Fibroblast of villous mesenchyme (primary cell): Measurements from ENCODE around the gene DNAJC4. TPM values are rescaled to one million over a fixed set of nuclear protein-coding genes. Genes with fewer than 3 reads are reported as not detected.

Experiments
- DNase-seq: peaks from one replicate; pipeline ENCODE4 v3.0.0-alpha.2; 2010; ENCODE audit warnings: low read depth
- H3K4me3 ChIP-seq: 2 replicates; pipeline ENCODE4 v1.5.1; 2011; ENCODE audit warnings: low read depth, mild to moderate bottlenecking, low read length
- CTCF ChIP-seq: IDR thresholded peaks from 2 replicates; pipeline ENCODE4 v1.5.1; 2012; ENCODE audit warnings: low read depth, mild to moderate bottlenecking, low read length; ENCODE audit not compliant: insufficient read depth
- total RNA-seq: library from RNA; depleted of rRNA; stranded (reverse); fragments of >200 nt; gene quantifications from 2 replicates; pipeline ENCODE4 v1.2.3, GENCODE V29; 2012

Gene DNAJC4
- total RNA-seq, 1 donor: 6.5 TPM

- peak; percentile 29 for TF ChIP-seq CTCF
- peak within 1 kb of the TSS; percentile 65 for H3K4me3 ChIP-seq
- DNase-seq: peak; percentile 100
Measured at GRCh38 chr11:64185693-64186491, 44.5 kb upstream of the DNAJC4 start, which contains the start of gene STIP1. STIP1 (plus strand) TSS chr11:64186171; CDS start chr11:64186262, 91 bp downstream.

- no peak for TF ChIP-seq CTCF
- DNase-seq: peak; percentile 28
- H3K4me3 ChIP-seq: no peak overlapping the region
Measured at GRCh38 chr11:64186492-64187165, 43.7 kb upstream of the DNAJC4 start.

GRCh38 chr11:64192434-64192833 is 37.9 kb upstream of the DNAJC4 start:
- no peak for TF ChIP-seq CTCF
- DNase-seq: no peak
- no peak overlapping the region for H3K4me3 ChIP-seq

- H3K4me3 ChIP-seq: no peak overlapping the region
- TF ChIP-seq CTCF: no peak
- DNase-seq: no peak
Measured at GRCh38 chr11:64196626-64197025, 33.7 kb upstream of the DNAJC4 start.

GRCh38 chr11:64198511-64198910 is 31.8 kb upstream of the DNAJC4 start:
- H3K4me3 ChIP-seq: no peak overlapping the region
- TF ChIP-seq CTCF: no peak
- DNase-seq: no peak

- no peak for TF ChIP-seq CTCF
- no peak overlapping the region for H3K4me3 ChIP-seq
- DNase-seq: no peak
Measured at GRCh38 chr11:64201543-64201942, 28.8 kb upstream of the DNAJC4 start.
